Measurements from ENCODE around the gene EME1. TPM values are rescaled to one million over a fixed set of nuclear protein-coding genes. Genes with fewer than 3 reads are reported as not detected.

The EME1 gene
- total and polyA plus RNA-seq, 2 of the 8 experiments (the other 6 are each of a cell fraction or from before 2014, with no cell fraction given): 13.9 to 16.3 TPM

DNA sequence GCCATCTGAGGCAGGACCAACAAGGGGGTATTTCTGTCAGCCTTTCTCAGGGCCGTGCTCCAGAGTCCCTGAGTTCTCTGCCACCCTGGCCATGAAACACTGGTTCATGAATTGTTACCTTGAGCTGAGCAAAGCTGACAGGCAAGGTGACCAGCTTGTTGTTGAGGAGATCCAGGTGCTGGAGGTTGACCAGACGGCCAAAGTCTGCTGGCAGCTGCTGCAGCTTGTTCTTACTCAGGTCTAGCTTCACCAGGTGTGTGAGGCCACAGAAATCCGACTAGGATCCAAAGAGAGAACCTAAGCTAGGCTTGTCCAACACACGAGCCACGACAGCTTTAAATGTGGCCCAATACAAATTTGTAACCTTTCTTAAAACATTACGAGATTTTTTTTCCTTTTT lies 19.6 kb downstream of the EME1 start (continued):
- TF ChIP-seq RFX5 (IDR thresholded peaks at IDR 0.05; ENCODE audit: borderline replicate concordance, low read depth, low read length): no peak
- TF ChIP-seq POU5F1 (IDR thresholded peaks at IDR 0.05; ENCODE audit: low read depth, low read length): no peak
- TF ChIP-seq RAD21 (IDR thresholded peaks at IDR 0.05 in 1 of 2, conservative IDR thresholded peaks at IDR 0.05 in 1 of 2; ENCODE audit: low read depth in 2 of 2, low read length in 2 of 2): no peak
- no peak for TF ChIP-seq SIX5 (IDR thresholded peaks at IDR 0.05; ENCODE audit: low read depth, low read length)

All from H1 (cell line).